HG03108 (cell line): ENCODE data around the gene BORCS5.

Source experiments
- ATAC-seq: cut with Tn5 transposase; IDR thresholded peaks from one replicate; pipeline ENCODE4 v1.9.1; 2021; ENCODE audit warnings: moderate library complexity; ENCODE audit not compliant: unreplicated experiment

Gene BORCS5

GRCh38 chr12:12508612-12509011 lies 151.7 kb downstream of the BORCS5 start:
- no peak for ATAC-seq

DNA sequence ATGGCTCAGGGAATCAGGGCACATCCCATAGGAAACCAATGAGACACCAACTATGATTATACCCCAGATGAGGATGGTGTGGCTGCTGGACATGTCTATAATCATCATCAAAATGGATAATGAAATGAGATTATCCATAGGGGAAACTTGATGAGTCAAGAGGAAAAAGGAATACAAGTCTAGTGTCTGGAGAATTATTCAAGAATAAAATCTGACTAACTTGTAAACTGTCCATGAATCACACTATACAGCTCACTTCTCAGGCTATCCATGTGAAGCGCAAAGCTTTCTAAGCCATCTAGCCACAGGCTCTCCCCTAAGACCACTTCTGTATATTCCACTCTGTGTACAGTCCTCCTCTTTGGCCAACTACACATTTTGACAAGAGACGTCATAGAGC lies 153.3 kb downstream of the BORCS5 start:
- ATAC-seq, result no peak

- no peak for ATAC-seq
These were observed 153.7 kb downstream of the BORCS5 start for GRCh38 chr12:12510551-12510950.

DNA sequence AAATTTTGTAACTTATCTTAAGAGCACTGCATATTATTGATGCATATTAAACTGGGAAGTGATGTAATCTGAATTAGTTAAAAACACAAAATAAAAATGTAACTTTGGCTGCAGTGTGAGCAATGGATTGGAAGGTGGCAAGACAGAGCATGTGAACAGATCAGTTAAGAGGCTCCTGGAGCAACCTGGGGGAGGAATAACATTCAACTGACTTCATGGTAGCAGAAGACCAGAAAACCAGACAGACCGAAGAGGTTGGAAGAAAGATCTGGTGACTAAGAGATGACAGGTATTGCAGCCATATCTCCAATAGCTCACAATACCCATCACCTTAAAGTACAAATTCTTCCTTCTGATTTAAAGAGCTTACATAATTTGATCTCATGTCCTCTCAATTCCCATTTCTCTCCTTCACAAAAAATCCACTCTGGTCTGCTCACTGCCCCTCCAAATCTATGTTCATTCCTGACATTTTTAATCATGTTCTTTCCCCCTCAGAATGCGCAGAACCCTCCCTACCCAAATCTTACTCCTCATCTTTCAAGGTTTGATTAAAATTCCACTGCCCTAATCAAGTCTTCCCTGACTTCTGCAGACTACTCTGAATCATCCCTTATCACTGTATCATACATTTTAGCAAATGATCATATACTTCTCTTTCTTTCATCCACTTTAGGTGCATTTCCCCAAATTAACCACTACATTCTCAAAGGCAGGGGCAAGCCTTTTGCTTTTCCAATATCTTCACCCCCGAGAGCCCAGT lies 154.3 kb downstream of the BORCS5 start:
- ATAC-seq, result no peak

DNA sequence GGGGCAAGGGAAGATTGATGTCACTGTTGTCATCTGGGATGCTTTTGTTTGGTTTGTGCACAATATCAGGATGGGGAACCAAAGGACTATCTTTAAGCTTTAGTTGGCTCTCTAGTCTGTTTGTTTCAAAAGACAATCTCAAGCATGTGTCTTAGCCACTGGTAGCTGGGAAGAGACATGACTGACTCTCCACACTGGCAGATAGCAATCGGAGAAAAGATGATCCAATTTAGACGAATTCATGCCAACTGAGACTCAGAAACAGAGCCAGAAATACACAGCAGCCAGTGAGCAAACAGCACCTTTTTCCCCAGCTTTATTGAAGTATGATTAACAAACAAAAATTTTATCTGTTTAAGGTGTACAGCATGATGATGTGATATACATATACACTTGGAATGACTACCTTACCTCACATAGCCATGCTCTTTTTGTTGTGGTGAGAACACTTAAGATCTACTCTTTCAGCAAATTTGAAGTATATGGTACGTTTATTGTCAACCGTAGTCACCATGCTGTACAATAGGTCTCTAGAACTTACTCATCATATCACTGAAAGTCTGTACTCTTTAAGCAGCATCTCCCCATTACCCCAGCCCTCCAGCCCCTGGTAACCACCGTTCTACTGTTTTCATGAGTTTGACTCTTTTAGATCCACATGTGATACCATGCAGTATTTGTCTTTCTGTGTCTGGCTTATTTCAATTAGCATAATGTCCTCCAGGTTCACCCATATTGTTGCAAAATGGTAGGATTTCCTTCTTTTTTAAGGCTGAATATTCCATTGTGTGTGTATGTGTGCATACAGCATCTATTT lies 155.2 kb downstream of the BORCS5 start:
- ATAC-seq, result no peak

GRCh38 chr12:12513416-12514006 lies 156.6 kb downstream of the BORCS5 start:
- no peak for ATAC-seq

DNA sequence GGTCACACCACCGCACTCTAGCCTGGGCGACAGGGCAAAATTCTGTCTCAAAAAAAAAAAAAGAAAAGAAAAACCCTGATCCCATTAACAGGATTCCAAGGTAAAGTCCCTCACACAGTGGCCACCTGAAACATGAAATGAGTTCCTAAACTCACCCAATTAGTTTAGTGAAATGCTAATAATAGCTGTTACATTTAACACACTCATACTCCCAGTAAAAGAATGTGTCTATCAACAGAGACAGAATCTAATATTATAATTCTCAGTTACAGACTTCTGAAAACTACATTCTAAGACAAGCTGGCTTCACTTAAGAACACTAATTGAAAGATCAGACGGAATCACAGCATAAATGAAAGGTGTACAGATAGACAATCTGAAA lies 161.6 kb downstream of the BORCS5 start:
- no peak for ATAC-seq

GRCh38 chr12:12518919-12519318 lies 162.0 kb downstream of the BORCS5 start:
- no peak for ATAC-seq
